Gastrocnemius medialis (tissue), 4 donors: ENCODE measurements around the gene TAF13.

ENCODE experiments used
- POLR2A ChIP-seq, 2 donors: fragments of 450-650 bp; IDR thresholded peaks; one replicate each; pipeline ENCODE4 v1.6.1; 2017; ENCODE audit warnings: antibody characterized with exemption in 2 of 2, mild to moderate bottlenecking in 2 of 2, moderate library complexity in 2 of 2
- TF ChIP-seq, protein P1 (sequence below), 5 experiments: fragments of 450-650 bp in 3 of 5; fragments of 200-600 bp in 2 of 5; sonication (generic) in 2 of 5; IDR thresholded peaks in 4 of 5; conservative IDR thresholded peaks in 1 of 5; 1 replicate in 4 of 5; 2 replicates in 1 of 5; pipeline ENCODE4 v1.5.1; 2016 to 2019; ENCODE audit warnings: antibody characterized with exemption in 5 of 5, mild to moderate bottlenecking in 3 of 5, moderate library complexity in 3 of 5

DNA sequence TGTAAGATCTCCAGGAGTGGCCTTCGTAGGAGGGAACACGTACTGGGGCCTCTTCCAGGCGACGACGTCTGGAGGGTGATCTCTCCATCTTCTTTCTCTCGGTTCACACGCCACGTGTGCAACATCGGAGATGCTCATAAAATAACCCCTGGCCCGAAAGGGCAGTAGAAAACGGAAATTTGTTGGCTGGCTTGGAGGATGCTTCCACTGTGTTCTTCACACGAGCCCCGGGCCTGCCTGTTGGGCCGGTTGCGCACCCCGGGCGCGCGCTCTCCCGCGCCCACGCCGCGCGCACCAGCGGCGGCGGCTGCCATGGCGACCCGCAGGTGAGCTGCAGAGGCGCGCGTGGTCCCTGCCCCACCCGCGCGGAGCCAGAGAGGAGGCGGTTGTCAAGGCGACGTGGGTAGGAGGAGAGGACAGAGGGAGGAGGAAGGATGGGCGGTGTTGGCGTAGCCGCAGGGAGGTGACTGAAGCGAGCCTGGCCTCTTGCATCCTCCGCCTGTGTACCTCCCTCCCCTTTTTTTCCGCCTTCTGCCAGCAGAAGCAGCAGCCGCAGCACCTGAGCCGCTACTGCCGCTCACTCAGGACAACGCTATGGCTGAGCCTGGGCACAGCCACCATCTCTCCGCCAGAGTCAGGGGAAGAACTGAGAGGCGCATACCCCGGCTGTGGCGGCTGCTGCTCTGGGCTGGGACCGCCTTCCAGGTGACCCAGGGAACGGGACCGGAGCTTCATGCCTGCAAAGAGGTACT is 38.0 kb upstream of the TAF13 start, which contains the start of gene ELAPOR1:
- TF ChIP-seq, protein P1, sequence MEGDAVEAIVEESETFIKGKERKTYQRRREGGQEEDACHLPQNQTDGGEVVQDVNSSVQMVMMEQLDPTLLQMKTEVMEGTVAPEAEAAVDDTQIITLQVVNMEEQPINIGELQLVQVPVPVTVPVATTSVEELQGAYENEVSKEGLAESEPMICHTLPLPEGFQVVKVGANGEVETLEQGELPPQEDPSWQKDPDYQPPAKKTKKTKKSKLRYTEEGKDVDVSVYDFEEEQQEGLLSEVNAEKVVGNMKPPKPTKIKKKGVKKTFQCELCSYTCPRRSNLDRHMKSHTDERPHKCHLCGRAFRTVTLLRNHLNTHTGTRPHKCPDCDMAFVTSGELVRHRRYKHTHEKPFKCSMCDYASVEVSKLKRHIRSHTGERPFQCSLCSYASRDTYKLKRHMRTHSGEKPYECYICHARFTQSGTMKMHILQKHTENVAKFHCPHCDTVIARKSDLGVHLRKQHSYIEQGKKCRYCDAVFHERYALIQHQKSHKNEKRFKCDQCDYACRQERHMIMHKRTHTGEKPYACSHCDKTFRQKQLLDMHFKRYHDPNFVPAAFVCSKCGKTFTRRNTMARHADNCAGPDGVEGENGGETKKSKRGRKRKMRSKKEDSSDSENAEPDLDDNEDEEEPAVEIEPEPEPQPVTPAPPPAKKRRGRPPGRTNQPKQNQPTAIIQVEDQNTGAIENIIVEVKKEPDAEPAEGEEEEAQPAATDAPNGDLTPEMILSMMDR (IDR thresholded peaks at IDR 0.05 in 4 of 5, conservative IDR thresholded peaks at IDR 0.05 in 1 of 5): no peak
- no peak for TF ChIP-seq POLR2A (IDR thresholded peaks at IDR 0.05)
